Measurements from ENCODE around the gene SNCAIP. TPM values are rescaled to one million over a fixed set of nuclear protein-coding genes. Genes with fewer than 3 reads are reported as not detected.

The SNCAIP gene
- total and polyA plus RNA-seq, 2 of the 4 experiments (the other 2 are of a cell fraction): 15.3 to 19.0 TPM

DNA sequence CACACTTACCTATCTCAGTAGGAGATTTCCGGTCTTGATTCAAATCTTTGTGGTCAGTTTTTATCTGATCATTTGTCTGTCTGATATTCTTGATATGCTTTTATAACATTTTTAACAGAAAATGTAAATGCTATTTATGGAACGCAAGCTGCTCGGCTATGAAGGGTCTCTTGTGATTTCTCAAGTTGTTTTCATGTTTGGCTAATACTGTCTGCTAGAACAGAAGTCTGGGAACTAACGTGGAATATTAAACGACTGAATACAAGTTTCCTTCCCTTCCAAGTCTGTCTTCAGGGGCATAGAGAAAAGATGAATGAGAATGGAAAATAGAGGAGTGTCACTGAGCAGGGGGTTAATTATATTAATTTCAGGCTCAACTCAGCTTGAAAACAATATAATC is 27.6 kb downstream of the SNCAIP start:
- Histone ChIP-seq H3K56ac (ENCODE audit: extremely low read depth, insufficient read depth, low read length) (no peak overlapping the region), H3K4me3 (ENCODE audit: insufficient read depth, low read depth, low read length) (no peak overlapping the region), H3K36me3 (ENCODE audit: control insufficient read depth, insufficient read depth, low read length) (no peaks in the 10 kb centered on the region), H2AK9ac (replicated peaks; ENCODE audit: low read depth, low read length, poor library complexity) (no peak overlapping the region), H3K9me3 (ENCODE audit: control insufficient read depth, insufficient read depth, low read length) (no peaks in the 10 kb centered on the region), H3K9me1 (ENCODE audit: insufficient read depth, low read length) (peaks cover 6% of the 10 kb centered on the region), H4K8ac (ENCODE audit: low read depth in 2 of 2, low read length in 2 of 2) (no peak overlapping the region), H3K27ac (ENCODE audit: insufficient read depth, low read length) (no peak overlapping the region), H4K5ac (ENCODE audit: low read depth, low read length) (no peak overlapping the region), H3K9ac (ENCODE audit: low read depth, low read length) (no peak overlapping the region), H3K79me1 (ENCODE audit: low read depth in 1 of 2, low read length in 2 of 2) (peaks cover 3 to 24% of the 10 kb centered on the region in 2 experiments; a peak in 3 of 4 replicates), H3K4me1 (ENCODE audit: control insufficient read depth, insufficient read depth, low read length) (peaks cover 7% of the 10 kb centered on the region), H4K20me1 (ENCODE audit: insufficient read depth, low read length) (no peaks in the 10 kb centered on the region), H2AFZ (replicated peaks; ENCODE audit: low read length, poor library complexity) (no peak overlapping the region), H3K27me3 (ENCODE audit: control insufficient read depth, insufficient read depth, low read length) (no peaks in the 10 kb centered on the region), H2BK20ac (ENCODE audit: low read depth, low read length) (no peak overlapping the region), H2BK15ac (ENCODE audit: low read depth, low read length) (no peak overlapping the region), H3K14ac (replicated peaks; ENCODE audit: low read depth, low read length) (no peak overlapping the region), H4K91ac (ENCODE audit: insufficient read depth, low read depth, low read length) (no peak overlapping the region), H2AK5ac (ENCODE audit: low read depth, low read length) (no peak overlapping the region), H2BK5ac (ENCODE audit: low read depth, low read length, poor library complexity, severe bottlenecking) (no peak overlapping the region), H2BK120ac (ENCODE audit: low read depth, low read length) (no peak overlapping the region), H3K4me2 (ENCODE audit: low read depth, low read length) (no peak overlapping the region), H3K4ac (ENCODE audit: low read depth, low read length) (no peak overlapping the region), H3K18ac (ENCODE audit: low read depth, low read length) (no peak overlapping the region), H3K23ac (ENCODE audit: low read depth, low read length) (no peak overlapping the region)
- WGBS, 2 experiments (ENCODE audit: extremely low coverage in 2 of 2, insufficient read length in 1 of 2): no CpG with 5 or more reads among the region's 5 CpGs
- intact Hi-C loops (cut with micrococcal nuclease) (no loop called here), dilution Hi-C loops (cut with HindIII; ENCODE audit: low sequenced_read_pairs, unreplicated experiment) (no loop called here), in situ Hi-C loops (cut with MboI; ENCODE audit: low sequenced_read_pairs) (no loop called here)
- POLR2A ChIA-PET (ENCODE audit: unreplicated experiment): no interaction called here
- TF ChIP-seq, protein P1, sequence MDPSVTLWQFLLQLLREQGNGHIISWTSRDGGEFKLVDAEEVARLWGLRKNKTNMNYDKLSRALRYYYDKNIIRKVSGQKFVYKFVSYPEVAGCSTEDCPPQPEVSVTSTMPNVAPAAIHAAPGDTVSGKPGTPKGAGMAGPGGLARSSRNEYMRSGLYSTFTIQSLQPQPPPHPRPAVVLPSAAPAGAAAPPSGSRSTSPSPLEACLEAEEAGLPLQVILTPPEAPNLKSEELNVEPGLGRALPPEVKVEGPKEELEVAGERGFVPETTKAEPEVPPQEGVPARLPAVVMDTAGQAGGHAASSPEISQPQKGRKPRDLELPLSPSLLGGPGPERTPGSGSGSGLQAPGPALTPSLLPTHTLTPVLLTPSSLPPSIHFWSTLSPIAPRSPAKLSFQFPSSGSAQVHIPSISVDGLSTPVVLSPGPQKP (IDR thresholded peaks at IDR 0.05; ENCODE audit: borderline replicate concordance, low read depth, low read length): no peak
- no peak for TF ChIP-seq MAFK (IDR thresholded peaks at IDR 0.05; ENCODE audit: low read depth, low read length)
- no peak for TF ChIP-seq BHLHE40 (IDR thresholded peaks at IDR 0.05; ENCODE audit: low read depth, low read length)
- CTCF ChIA-PET: no interaction called here
- no TSS peak for BruUV-seq (replicated peaks)
- DNase-seq (no peak), ATAC-seq (ENCODE audit: low read depth) (no peak)

Measured in IMR-90 (cell line).